Subcutaneous adipose tissue (tissue), 4 donors: ENCODE measurements around the gene QSOX2. TPM values are rescaled to one million over a fixed set of nuclear protein-coding genes. Genes with fewer than 3 reads are reported as not detected.

Experiments
- total RNA-seq, 4 donors: library from RNA; depleted of rRNA; stranded (reverse); fragments of >200 nt; gene quantifications; one replicate each; pipeline ENCODE4 v1.1.0, GENCODE V29; 2016
- TF ChIP-seq, protein P1 (sequence below): fragments of 450-650 bp; IDR thresholded peaks from one replicate; pipeline ENCODE4 v1.5.1; 2016; ENCODE audit warnings: low read depth, mild to moderate bottlenecking, control low read depth, antibody characterized with exemption, moderate library complexity

The QSOX2 gene
- total RNA-seq, 4 donors from 2014 or later = 3.7 to 5.3 (median 4.5) TPM

DNA sequence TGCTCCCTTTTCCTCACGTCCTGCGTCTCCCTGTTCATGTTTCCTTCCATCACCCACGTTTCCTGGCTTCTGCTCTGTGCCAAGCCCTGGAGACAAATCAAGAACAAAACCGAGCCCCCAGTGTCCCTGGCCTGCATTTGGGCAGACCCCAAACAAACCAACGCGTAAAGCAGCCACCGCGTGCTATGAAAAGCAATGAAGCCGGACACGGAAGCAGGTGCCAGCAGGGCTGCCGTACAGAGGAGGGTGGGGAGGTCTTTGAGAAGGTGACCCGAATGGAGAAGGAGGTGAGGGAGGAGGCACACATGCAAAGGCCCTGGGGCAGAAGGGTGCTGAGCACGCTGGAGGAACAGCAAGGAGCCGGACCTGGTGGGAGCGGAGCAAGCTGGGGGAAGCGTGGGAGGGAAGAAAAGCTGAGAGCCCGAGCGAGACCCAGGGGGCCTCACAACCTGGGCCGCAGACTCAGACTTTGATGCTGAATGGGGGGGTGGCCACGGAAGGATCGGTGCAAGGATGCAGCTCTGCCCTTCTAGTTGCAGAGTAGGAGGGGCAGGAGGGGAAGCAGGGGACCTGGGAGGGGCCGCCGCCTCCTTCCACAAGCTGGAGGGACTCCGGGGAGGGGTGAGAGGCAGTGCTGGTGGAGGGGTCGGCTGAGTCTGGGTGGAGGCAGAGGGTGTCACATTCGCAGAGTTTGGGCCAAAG lies 1.4 kb upstream of the QSOX2 start:
- TF ChIP-seq, protein P1, sequence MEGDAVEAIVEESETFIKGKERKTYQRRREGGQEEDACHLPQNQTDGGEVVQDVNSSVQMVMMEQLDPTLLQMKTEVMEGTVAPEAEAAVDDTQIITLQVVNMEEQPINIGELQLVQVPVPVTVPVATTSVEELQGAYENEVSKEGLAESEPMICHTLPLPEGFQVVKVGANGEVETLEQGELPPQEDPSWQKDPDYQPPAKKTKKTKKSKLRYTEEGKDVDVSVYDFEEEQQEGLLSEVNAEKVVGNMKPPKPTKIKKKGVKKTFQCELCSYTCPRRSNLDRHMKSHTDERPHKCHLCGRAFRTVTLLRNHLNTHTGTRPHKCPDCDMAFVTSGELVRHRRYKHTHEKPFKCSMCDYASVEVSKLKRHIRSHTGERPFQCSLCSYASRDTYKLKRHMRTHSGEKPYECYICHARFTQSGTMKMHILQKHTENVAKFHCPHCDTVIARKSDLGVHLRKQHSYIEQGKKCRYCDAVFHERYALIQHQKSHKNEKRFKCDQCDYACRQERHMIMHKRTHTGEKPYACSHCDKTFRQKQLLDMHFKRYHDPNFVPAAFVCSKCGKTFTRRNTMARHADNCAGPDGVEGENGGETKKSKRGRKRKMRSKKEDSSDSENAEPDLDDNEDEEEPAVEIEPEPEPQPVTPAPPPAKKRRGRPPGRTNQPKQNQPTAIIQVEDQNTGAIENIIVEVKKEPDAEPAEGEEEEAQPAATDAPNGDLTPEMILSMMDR = no peak

DNA sequence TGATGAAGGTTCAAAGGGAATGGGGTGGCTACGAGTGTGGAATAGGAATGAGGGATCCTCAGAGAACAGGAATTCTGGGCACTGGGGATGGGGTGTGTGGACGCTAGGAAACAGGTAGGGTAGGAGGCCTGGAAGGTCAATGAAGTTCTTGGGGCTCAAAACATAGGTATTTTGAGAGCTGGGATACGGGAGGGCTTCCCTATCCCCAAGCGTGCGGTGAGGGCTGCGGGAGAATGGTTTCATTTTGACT lies 718 bp downstream of the QSOX2 start:
- TF ChIP-seq, protein P1 = no peak

DNA sequence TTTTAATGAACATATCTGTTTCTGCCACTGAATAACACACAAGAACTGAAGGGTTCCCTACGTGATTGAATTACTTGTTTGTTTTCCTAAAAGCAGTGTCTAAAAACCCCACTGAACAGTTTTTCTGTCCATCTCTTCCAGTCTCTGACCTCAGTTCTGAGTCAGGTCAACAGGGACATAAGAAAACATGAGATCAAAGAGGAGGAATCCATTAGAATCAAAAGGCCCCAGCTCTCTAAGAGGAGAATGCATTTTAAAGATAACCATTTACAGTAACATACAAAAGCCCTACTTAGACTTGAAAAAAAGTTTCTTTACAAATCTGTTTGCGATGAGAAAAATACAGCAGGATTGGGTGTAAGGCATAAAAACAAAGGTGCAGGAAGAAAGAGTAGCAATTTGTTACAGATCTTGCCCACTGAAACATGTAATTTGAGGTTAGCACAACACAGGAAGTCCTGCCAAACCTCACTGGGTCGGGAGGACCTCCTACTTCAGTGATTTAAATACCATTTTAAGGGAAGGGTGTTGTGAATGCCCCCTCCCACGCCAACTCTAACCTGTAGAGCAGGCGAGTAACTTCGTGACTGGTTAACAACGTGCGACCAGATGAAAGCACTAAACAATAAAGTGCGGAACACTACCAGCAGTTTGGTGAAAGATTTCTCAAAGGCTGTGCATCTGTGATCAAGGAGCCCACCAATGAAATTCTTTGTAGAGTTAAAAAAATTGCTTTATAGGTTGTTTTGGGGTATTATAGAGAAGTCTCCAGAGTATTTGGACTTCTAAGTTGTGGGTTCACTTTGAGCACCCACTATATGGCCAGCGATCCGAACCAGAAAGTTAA lies 1.3 kb downstream of the QSOX2 start:
- TF ChIP-seq, protein P1 = no peak

DNA sequence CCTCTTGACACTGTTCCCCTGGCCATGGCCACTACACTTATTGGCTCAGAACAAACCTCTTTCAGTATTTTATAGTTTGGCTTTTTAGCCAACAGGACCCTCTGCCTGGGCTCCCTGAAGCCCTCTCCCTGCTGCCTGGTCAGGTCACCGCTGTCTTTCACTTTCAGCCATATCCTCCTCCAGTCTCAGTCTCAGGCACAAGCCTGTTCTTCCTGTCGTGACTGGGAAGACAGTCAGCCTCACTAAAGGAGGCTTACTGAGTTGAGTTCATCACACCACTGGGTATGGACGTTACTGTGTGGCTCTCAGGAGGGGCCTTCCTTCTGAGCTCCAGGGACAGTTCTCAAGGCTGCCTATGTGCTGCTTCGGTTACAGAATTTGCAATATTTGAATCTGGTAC lies 2.0 kb downstream of the QSOX2 start:
- TF ChIP-seq, protein P1 = no peak

DNA sequence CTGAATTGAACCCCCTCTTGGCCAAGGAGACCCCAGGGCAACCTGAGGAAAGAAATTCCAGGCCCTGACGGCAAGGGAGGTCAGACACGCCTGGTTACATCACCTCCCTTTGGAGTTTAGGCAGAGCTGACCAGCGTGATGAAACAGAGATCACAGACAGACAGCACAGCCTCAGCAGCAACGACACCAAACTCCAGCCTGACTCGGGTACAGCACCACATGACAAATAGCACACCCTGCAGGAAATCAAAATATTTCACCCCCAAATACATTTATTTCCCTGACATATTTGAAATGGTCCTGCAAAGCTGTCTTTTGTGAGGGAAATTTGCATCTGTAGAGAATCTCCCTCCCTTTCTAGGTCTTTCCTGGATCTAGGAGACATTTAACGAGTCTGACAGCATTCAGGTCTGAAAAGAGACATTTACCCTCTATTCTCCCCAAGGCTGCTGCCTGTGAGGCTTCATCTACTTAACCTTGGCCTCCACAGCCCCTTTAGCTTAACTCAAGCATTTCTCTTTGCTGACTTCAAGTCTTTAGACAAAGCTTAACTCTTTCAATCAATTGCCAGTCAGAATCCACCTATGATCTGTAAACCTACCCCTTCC lies 2.6 kb downstream of the QSOX2 start:
- TF ChIP-seq, protein P1 = no peak

DNA sequence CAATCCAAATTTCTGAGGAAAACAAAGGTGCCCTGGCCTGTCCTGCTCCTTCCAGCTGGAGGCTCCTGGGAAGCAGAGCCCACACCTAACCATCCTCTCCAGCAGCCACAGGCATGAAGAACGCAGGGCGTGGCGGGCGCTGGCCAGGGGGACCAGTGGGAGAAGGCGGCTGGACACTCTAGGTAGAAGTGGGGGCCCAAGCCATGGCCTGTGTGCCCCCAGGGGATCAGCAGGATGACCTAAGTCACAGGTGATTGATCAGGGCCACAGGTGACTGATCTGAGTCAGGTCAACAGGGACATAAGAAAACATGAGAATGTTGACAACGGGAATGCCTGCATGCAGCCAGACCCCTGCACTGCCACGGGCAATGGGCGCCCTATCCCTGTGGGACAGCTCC lies 3.4 kb downstream of the QSOX2 start:
- TF ChIP-seq, protein P1 = no peak

DNA sequence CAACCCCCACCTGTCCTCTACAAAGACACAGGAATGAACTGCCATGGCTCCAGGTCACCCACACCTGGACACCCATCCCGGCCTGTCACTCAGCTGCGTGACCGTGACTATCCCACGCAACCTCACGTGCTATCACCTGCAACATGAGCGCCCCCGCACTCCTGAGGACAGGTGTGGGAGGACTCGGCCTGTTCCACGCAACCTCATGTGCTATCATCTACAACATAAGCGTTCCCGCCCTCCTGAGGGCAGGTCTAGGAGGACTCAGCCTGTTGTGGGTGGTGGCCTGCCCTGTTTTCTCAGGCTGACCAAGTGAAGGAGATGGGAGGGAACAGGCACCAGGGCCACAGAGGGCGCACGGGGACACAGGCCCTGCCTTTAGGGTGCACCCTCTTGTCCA lies 4.1 kb downstream of the QSOX2 start:
- TF ChIP-seq, protein P1 = no peak
